Effector memory CD8-positive, alpha-beta T cell (primary cell): ENCODE measurements around the gene KCTD5.
"Not testable (repeated sequence)": the region's sequence is repeated elsewhere in the genome, so short reads cannot be mapped to it uniquely, and the experiment has no call there.

Experiments
- ATAC-seq: fragments of 150-1000 bp; cut with Tn5 transposase; replicated peaks from 2 replicates; pipeline ENCODE4 v1.10.0; 2021; ENCODE audit warnings: mild to moderate bottlenecking, moderate library complexity
- DNase-seq, 3 experiments: peaks; one replicate each; pipeline ENCODE4 v3.0.0; 2021
- H3K27ac Mint-ChIP-seq, 2 donors: one replicate each; pipeline ENCODE4 v1.8.0; 2022; ENCODE audit warnings: mild to moderate bottlenecking in 2 of 2, mixed read lengths in 2 of 2, moderate library complexity in 2 of 2
- H3K27me3 Mint-ChIP-seq, 2 donors: one replicate each; pipeline ENCODE4 v1.8.0; 2022; ENCODE audit warnings: mixed read lengths in 2 of 2
- H3K36me3 Mint-ChIP-seq: one replicate; pipeline ENCODE4 v1.8.0; 2022; ENCODE audit warnings: mild to moderate bottlenecking, moderate library complexity, mixed read lengths; ENCODE audit not compliant: insufficient read depth
- H3K4me1 Mint-ChIP-seq, 2 donors: one replicate each; pipeline ENCODE4 v1.8.0; 2022; ENCODE audit warnings: low read depth in 2 of 2, mixed read lengths in 2 of 2
- H3K4me3 Mint-ChIP-seq, 2 donors: one replicate each; pipeline ENCODE4 v1.8.0; 2022; ENCODE audit warnings: mild to moderate bottlenecking in 2 of 2, mixed read lengths in 2 of 2, moderate library complexity in 2 of 2
- H3K9me3 Mint-ChIP-seq, 2 donors: one replicate each; pipeline ENCODE4 v1.8.0; 2022; ENCODE audit warnings: mixed read lengths in 2 of 2
- total RNA-seq, 9 experiments: gene quantifications; one replicate each; lab custom pipeline; 2026; lab: John Stamatoyannopoulos, UW

The KCTD5 gene, protein sequence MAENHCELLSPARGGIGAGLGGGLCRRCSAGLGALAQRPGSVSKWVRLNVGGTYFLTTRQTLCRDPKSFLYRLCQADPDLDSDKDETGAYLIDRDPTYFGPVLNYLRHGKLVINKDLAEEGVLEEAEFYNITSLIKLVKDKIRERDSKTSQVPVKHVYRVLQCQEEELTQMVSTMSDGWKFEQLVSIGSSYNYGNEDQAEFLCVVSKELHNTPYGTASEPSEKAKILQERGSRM
- 16.1 to 88.6 (median 29.6) reads per million in 9 experiments for total RNA-seq

DNA sequence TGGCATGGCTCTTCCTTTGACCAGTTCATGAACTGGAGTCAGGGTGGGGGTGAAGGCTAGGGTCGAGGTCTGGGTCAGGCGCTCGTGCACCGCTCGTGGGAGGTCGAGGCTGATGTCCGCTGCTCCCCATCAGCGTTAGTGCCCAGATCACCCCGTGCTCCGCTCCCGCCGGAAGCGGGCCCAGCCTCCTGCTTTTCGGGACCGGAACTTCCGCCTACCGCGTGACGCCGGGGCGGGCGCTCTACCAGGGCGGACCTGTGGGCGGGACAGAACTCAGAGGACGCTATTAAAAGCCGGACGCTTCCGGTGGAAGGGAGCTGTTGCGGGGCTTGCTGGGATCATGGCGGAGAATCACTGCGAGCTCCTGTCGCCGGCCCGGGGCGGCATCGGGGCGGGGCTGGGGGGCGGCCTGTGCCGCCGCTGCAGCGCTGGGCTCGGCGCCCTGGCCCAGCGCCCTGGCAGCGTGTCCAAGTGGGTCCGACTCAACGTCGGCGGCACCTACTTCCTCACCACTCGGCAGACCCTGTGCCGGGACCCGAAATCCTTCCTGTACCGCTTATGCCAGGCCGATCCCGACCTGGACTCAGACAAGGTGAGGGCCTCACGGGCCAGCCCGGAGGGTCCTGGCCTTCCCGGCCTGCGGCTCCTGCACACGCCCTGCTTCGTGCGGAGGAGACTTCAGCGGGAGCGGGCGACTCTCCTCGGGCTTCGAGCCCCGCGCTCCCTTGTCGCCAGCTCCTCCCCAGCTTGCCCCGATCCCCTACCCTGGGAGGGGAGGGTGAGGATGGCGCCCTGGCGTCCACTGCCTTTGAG is at the start of gene KCTD5:
Gene KCTD5 (plus strand): TSS at position 315 of the 813 bp plus-strand sequence. CDS start 26 bp downstream, at position 341.
- peak; percentile 95 for ATAC-seq
- peak within 1 kb of the TSS; percentile 98 for H3K27ac Mint-ChIP-seq
- peaks cover 15 to 16% of the 10 kb centered on the region in 2 donors for H3K4me1 Mint-ChIP-seq

GRCh38 chr16:2639071-2639721 is 43.1 kb upstream of the KCTD5 start:
- DNase-seq (peak in 1 of 3 experiments; percentile 49), ATAC-seq (peak; percentile 84)
- not testable (repeated sequence) for H3K27me3 Mint-ChIP-seq, H3K27ac Mint-ChIP-seq, H3K4me1 Mint-ChIP-seq, H3K4me3 Mint-ChIP-seq, H3K9me3 Mint-ChIP-seq, H3K36me3 Mint-ChIP-seq

More for the DNA sequence above, at the start of gene KCTD5:
- peak within 1 kb of the TSS; percentile 93 to 98 for H3K4me3 Mint-ChIP-seq
- peaks cover 13% of the 10 kb centered on the region for H3K36me3 Mint-ChIP-seq
- DNase-seq = peak; percentile 95
- no peaks in the 10 kb centered on the region for H3K27me3 Mint-ChIP-seq
- no peaks in the 10 kb centered on the region for H3K9me3 Mint-ChIP-seq

DNA sequence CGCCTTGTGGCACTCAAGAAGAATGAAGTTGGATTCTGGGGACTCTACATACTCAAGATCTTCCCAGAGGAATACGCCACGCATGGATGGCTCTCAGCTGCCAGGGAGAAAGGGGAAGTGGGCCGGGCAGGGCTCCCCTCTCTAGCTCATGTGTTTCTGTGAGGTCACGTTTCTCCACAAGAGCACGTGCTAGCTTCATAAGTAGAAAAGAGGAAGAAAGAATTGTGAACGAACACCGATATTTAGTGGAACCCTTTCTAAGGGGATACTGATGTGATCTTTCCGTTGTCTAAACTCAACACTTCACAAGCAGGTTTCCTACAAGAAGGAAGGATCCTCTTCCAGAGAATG is 42.6 kb upstream of the KCTD5 start:
- peak; percentile 54 for ATAC-seq
- H3K4me1 Mint-ChIP-seq, H3K4me3 Mint-ChIP-seq, H3K36me3 Mint-ChIP-seq, H3K9me3 Mint-ChIP-seq, H3K27me3 Mint-ChIP-seq, H3K27ac Mint-ChIP-seq, DNase-seq: not testable (repeated sequence)

GRCh38 chr16:2642561-2642960 is 39.8 kb upstream of the KCTD5 start:
- not testable (repeated sequence) for ATAC-seq, H3K36me3 Mint-ChIP-seq, H3K9me3 Mint-ChIP-seq, H3K27me3 Mint-ChIP-seq, DNase-seq, H3K4me3 Mint-ChIP-seq, H3K27ac Mint-ChIP-seq, H3K4me1 Mint-ChIP-seq

GRCh38 chr16:2644754-2645453 is 37.4 kb upstream of the KCTD5 start:
- H3K4me3 Mint-ChIP-seq, H3K27me3 Mint-ChIP-seq, H3K27ac Mint-ChIP-seq, H3K4me1 Mint-ChIP-seq, ATAC-seq, H3K9me3 Mint-ChIP-seq, H3K36me3 Mint-ChIP-seq, DNase-seq: not testable (repeated sequence)

DNA sequence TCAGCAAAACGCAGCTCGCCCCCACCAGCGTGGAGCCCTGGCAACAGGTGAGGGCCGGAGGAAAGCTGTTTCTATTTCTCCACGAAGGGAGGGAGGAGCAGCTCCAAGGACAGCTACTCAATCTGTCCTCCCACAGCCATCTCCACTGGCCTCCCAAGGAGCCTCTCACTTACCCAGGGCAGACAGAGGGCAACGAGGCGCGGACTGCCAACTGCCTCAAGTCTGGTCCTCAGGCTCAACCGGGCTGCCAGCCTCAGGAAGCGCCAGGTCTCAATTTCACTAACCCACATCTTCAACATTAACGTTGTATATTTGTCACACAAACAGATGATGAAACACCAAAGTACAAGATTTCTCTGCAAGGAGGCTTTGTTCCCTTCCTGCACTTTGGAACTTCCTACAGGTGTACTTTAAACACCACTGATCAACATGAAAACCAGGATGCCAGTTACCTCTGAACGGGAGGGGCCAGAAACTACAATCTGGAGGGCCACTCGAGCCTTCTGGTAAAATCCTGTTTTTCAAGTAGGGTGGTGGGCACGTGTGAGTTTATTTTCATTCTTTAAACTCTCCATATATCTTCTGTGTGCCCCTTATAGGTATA is 31.0 kb upstream of the KCTD5 start:
- not testable (repeated sequence) for DNase-seq, H3K27ac Mint-ChIP-seq, H3K9me3 Mint-ChIP-seq, H3K36me3 Mint-ChIP-seq, H3K4me1 Mint-ChIP-seq, ATAC-seq, H3K27me3 Mint-ChIP-seq, H3K4me3 Mint-ChIP-seq

- H3K9me3 Mint-ChIP-seq, ATAC-seq, H3K4me3 Mint-ChIP-seq, H3K27ac Mint-ChIP-seq, H3K4me1 Mint-ChIP-seq, H3K27me3 Mint-ChIP-seq, DNase-seq, H3K36me3 Mint-ChIP-seq: not testable (repeated sequence)
These were observed 28.4 kb upstream of the KCTD5 start for GRCh38 chr16:2653915-2654314.

DNA sequence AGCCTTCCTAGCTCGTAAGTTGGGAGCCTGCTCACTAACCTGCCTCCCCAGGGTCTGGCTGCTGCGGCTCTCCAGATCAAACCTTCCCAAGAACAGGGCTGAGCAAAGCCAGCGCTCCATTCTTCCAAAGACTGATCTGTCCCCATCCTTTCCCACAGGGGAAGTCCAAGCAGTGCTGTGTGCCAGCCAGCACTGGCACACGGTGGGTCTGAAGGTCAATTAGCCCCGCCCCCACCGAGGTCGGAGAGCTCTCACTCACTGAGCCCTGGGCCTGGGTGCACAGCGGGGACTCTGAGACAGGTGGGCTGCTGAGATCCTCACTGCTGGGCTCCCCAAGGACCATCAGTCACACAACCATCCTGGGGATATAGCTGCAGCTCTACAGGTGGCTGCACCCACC is 27.4 kb upstream of the KCTD5 start:
- H3K4me1 Mint-ChIP-seq, H3K36me3 Mint-ChIP-seq, H3K4me3 Mint-ChIP-seq, ATAC-seq, H3K9me3 Mint-ChIP-seq, H3K27me3 Mint-ChIP-seq, DNase-seq, H3K27ac Mint-ChIP-seq: not testable (repeated sequence)

DNA sequence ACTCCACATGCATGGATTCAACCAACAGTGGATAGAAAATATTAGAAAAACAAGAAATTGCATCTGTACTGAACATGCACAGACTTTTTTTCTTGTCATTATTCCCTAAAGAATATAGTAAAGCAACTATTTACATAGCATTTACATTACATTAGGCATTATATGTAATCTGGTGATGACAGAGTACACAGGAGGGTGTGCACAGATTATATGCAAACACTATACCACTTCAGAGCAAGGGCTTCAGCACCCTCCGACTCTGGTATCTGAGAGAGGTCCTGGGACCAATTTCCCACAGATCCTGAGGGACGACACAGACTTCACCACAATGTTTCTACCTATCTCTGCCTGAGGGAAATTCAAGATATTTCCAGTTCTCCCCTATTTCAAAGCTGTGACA is 25.3 kb upstream of the KCTD5 start:
- DNase-seq (no peak), ATAC-seq (no peak)
- Mint-ChIP-seq H3K36me3 (no peaks in the 10 kb centered on the region), H3K27me3 (no peaks in the 10 kb centered on the region), H3K4me1 (peaks cover 13 to 15% of the 10 kb centered on the region in 2 donors), H3K9me3 (no peaks in the 10 kb centered on the region), H3K27ac (no peak overlapping the region), H3K4me3 (no peak overlapping the region)

- H3K4me1 Mint-ChIP-seq = peaks cover 13 to 15% of the 10 kb centered on the region in 2 donors
- not testable (repeated sequence) for ATAC-seq, H3K27me3 Mint-ChIP-seq, DNase-seq, H3K27ac Mint-ChIP-seq, H3K36me3 Mint-ChIP-seq, H3K9me3 Mint-ChIP-seq, H3K4me3 Mint-ChIP-seq
These were observed 24.5 kb upstream of the KCTD5 start for GRCh38 chr16:2657803-2658202.

GRCh38 chr16:2659560-2659959 is 22.8 kb upstream of the KCTD5 start:
- DNase-seq, ATAC-seq, H3K27me3 Mint-ChIP-seq, H3K36me3 Mint-ChIP-seq, H3K9me3 Mint-ChIP-seq: not testable (repeated sequence)
- peak overlapping the region in 1 of 2 donors; percentile 86 for H3K27ac Mint-ChIP-seq
- H3K4me1 Mint-ChIP-seq = peaks cover 19 to 30% of the 10 kb centered on the region in 2 donors
- peak overlapping the region in 1 of 2 donors; percentile 26 for H3K4me3 Mint-ChIP-seq

- not testable (repeated sequence) for ATAC-seq, H3K27me3 Mint-ChIP-seq, H3K36me3 Mint-ChIP-seq, H3K9me3 Mint-ChIP-seq, DNase-seq
- peaks cover 19 to 34% of the 10 kb centered on the region in 2 donors for H3K4me1 Mint-ChIP-seq
- peak overlapping the region; percentile 73 to 86 for H3K27ac Mint-ChIP-seq
- H3K4me3 Mint-ChIP-seq = peak overlapping the region in 1 of 2 donors; percentile 26
These were observed 22.2 kb upstream of the KCTD5 start for GRCh38 chr16:2660014-2660662.
